Effector memory CD8-positive, alpha-beta T cell (primary cell): ENCODE measurements around the gene MRPL53.
A peak's percentile ranks its signal among the peaks of the same experiment; 100 is the strongest.
"Not testable (repeated sequence)": the region's sequence is repeated elsewhere in the genome, so short reads cannot be mapped to it uniquely, and the experiment has no call there.

ENCODE experiments used
- ATAC-seq: fragments of 150-1000 bp; cut with Tn5 transposase; replicated peaks from 2 replicates; pipeline ENCODE4 v1.10.0; 2021; ENCODE audit warnings: mild to moderate bottlenecking, moderate library complexity
- DNase-seq, 3 experiments: peaks; one replicate each; pipeline ENCODE4 v3.0.0; 2021
- H3K27ac Mint-ChIP-seq, 2 donors: one replicate each; pipeline ENCODE4 v1.8.0; 2022; ENCODE audit warnings: mild to moderate bottlenecking in 2 of 2, mixed read lengths in 2 of 2, moderate library complexity in 2 of 2
- H3K27me3 Mint-ChIP-seq, 2 donors: one replicate each; pipeline ENCODE4 v1.8.0; 2022; ENCODE audit warnings: mixed read lengths in 2 of 2
- H3K36me3 Mint-ChIP-seq: one replicate; pipeline ENCODE4 v1.8.0; 2022; ENCODE audit warnings: mild to moderate bottlenecking, moderate library complexity, mixed read lengths; ENCODE audit not compliant: insufficient read depth
- H3K4me1 Mint-ChIP-seq, 2 donors: one replicate each; pipeline ENCODE4 v1.8.0; 2022; ENCODE audit warnings: low read depth in 2 of 2, mixed read lengths in 2 of 2
- H3K4me3 Mint-ChIP-seq, 2 donors: one replicate each; pipeline ENCODE4 v1.8.0; 2022; ENCODE audit warnings: mild to moderate bottlenecking in 2 of 2, mixed read lengths in 2 of 2, moderate library complexity in 2 of 2
- H3K9me3 Mint-ChIP-seq, 2 donors: one replicate each; pipeline ENCODE4 v1.8.0; 2022; ENCODE audit warnings: mixed read lengths in 2 of 2

Gene MRPL53

DNA sequence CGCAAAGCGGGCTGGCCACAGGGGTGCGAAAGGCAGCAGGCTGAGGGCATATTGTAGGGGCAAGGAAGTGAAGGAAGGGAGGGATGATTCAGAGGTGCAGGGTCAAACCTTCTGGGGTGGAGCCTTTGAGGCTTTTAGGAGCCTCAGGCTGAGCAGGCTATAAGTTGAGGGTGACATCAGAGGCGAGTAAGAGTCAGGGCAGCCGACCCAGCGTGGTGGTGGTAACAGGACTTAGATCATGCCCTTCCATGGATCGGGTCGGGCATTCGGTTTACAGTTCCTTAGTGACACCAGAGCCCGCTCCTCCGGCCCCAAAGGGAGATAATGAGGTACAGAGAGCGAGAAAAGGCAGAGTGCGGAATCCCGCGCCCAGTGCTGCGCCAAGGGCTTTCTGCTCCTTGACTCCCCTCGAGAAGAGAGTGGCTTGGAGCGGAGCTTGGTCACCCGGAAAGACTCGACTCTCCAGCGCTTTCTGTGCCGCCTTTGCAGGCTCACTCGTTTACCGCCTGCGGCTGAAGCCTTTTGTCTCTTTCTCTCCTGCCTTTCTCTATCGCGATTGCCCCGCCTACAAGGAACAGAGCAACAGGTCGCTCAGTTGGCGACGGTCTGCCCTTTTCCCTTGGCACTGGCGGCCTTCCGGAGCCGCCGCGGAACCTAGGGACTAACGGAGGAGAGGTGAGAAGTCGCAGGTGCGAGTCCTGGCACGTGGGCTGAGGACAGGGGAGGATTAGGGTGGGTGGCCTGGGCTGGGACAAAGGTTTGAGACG lies 26.2 kb upstream of the MRPL53 start:
- Mint-ChIP-seq H3K4me1 (peaks cover 19 to 34% of the 10 kb centered on the region in 2 donors), H3K4me3 (peak overlapping the region; percentile 82 to 93), H3K9me3 (no peaks in the 10 kb centered on the region), H3K27ac (peak overlapping the region; percentile 8 to 81), H3K36me3 (peaks cover 8% of the 10 kb centered on the region), H3K27me3 (peaks cover 6 to 56% of the 10 kb centered on the region in 2 donors)
- ATAC-seq (peak; percentile 39), DNase-seq (no peak)

DNA sequence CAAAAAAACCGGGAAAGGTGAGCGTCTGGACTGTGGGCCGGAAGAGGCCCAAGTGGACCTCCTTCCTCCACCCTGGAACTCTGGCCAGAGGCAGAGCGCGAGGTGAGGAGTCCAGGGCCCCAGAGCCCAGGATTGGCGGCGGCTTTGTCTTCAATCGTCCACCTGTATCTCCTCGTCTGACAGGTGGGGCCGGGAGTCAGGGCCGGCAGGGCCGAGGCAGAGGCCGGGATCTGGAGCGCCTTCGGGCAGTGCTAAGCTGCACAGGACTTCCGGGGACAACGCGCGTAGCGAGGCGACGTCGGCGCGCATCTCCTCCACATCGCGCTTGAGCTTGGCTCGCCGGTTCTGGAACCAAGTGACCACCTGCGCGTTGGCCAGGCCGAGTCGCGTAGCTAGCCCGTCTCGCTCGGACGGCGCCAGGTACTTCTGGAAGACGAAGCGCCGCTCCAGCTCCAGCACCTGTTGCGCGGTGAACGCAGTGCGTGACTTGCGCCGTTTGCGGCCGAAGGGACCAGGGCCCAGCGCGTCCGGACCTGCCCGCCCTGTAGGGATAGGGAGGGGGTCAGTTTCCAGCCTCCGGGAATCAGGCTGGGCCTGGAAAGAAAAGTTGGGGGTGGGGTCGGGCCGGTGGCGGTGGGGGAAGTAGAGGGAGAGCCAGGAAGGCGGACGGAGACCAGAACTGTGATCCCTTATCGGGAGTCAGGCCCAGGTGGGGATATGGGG lies 25.5 kb upstream of the MRPL53 start:
- Mint-ChIP-seq H3K4me3 (peak overlapping the region; percentile 82 to 93), H3K27me3 (peaks cover 6 to 53% of the 10 kb centered on the region in 2 donors), H3K9me3 (no peaks in the 10 kb centered on the region), H3K27ac (peak overlapping the region in 1 of 2 donors; percentile 81), H3K4me1 (peaks cover 19 to 28% of the 10 kb centered on the region in 2 donors), H3K36me3 (peaks cover 10% of the 10 kb centered on the region)
- ATAC-seq: peak; percentile 55
- no peak for DNase-seq

DNA sequence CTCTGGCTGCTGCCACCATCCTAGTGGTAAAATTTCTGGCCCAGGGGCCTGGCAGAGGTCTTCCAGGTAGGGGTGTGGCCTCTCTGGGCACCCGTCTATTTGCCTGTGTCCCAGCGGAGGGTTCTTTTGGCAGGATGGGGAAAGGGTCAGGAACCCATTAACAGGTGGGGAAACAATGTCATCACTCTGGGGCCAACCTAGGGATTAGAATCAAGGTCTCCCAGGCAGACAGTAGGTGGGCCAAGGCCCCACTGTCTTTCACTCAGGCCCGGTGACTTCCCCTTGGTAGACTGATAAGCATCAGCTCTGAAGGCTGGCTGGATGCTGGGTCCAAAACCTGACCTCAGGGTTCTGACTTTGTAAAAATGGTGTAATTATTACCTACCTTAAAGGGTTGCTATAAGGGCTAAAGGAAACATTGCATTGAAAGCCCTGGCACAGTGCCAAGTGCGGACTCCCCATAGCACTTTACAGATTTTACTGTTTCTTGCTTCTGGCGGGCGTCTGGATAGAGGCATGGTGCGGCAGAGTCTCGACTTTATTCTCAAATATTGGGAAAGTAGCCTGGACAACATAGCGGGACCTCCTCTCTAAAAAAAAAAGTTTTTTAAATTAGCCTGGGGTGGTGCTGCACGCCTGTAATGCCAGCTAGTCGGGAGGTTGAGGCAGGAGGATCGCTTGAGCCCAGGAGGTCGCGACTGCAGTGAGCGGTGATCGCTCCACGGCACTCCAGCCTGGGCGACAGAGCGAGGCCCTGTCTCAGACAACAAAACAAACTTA lies 24.7 kb upstream of the MRPL53 start:
- Mint-ChIP-seq H3K4me1 (peaks cover 19 to 23% of the 10 kb centered on the region in 2 donors), H3K27ac (peak overlapping the region in 1 of 2 donors; percentile 81), H3K27me3 (peaks cover 6 to 47% of the 10 kb centered on the region in 2 donors), H3K4me3 (peak overlapping the region; percentile 82 to 93), H3K36me3 (peaks cover 12% of the 10 kb centered on the region), H3K9me3 (no peaks in the 10 kb centered on the region)
- ATAC-seq (no peak), DNase-seq (no peak)

DNA sequence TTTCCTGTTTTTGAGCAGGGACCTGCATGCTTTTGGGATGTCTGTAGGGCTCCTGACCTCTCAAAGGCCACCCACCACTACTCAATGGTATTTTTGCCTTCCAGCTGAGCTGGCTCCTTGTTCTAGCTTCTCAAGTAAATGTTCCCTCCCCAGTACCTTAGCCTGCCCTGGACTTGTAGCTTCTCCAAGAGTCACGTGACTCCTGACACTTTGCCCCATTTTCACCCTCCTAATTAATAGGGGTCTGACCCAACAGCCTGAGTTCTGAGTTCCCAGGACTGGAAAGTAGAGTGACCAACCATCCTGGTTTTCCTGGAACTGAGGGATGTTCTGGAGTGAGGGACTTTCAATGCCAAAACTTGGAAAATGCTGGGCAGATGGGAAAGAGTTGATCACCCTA lies 23.0 kb upstream of the MRPL53 start:
- peaks cover 6 to 30% of the 10 kb centered on the region in 2 donors for H3K27me3 Mint-ChIP-seq
- ATAC-seq (no peak), DNase-seq (no peak)
- H3K27ac Mint-ChIP-seq: no peak overlapping the region
- no peaks in the 10 kb centered on the region for H3K9me3 Mint-ChIP-seq
- peaks cover 24% of the 10 kb centered on the region for H3K36me3 Mint-ChIP-seq
- H3K4me3 Mint-ChIP-seq: no peak overlapping the region
- peaks cover 14% of the 10 kb centered on the region in 2 donors for H3K4me1 Mint-ChIP-seq

DNA sequence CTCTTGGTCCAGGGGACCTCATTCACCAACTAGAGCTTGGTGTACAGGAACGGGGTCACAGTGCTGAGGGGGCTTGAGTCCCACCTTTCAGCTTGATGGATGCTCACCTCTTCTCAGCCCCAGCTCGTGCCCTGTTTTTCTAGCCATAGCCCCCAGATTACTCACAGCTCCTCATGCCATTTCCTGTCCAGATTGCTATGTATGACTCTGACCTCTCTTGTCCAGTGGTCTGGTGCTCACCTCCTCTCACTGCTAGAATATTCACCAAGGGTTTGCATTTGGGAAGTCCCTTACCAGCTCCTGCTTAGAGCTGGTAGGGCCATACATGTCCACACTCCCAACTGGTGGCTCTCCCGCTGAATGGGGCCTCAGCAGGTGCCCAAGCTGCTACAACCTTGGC lies 21.1 kb upstream of the MRPL53 start:
- H3K27me3 Mint-ChIP-seq: peaks cover 5 to 11% of the 10 kb centered on the region in 2 donors
- H3K36me3 Mint-ChIP-seq: peaks cover 32% of the 10 kb centered on the region
- no peak overlapping the region for H3K4me3 Mint-ChIP-seq
- H3K9me3 Mint-ChIP-seq: no peaks in the 10 kb centered on the region
- peak overlapping the region in 1 of 2 donors; percentile 19 for H3K27ac Mint-ChIP-seq
- H3K4me1 Mint-ChIP-seq: peaks cover 7 to 8% of the 10 kb centered on the region in 2 donors
- DNase-seq (no peak), ATAC-seq (no peak)

DNA sequence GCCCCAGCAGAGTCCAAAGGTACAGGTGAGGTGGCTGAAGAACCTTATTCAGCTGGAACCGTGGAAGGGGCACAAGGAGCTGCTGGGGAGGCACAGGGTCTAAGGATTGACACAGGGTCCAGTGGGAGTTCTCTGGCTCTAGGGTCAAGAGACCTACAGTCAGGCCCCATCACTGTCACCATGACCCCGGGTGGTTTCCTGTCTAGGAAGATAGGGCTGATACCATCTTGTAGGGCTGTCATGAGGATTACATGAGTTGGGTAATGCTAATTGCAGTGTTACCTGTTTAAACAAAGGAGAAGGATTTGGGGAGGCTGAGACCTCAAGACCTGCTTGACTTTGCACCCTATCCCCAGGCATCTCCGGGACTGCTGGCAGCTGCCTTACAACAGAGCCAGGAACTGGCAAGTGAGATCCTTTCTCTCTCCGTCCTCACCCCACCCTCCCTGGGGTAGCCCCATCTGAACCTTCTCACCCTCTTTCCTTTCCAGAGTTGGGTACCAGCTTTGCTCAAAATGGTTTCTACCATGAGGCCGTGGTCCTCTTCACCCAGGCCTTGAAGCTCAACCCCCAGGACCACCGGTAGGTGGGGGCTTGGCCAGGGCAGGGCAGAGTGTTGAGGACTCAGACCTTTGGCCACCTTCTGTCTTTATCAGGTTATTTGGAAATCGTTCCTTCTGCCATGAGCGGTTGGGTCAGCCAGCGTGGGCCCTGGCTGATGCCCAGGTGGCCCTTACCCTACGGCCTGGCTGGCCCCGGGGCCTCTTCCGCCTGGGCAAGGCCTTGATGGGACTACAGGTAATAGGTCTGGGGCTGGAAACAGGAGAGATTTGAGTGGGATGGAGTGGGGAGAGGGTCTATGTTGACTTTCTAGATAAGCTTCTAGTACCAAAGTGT lies 19.4 kb upstream of the MRPL53 start:
- Mint-ChIP-seq H3K9me3 (no peaks in the 10 kb centered on the region), H3K4me1 (no peaks in the 10 kb centered on the region), H3K4me3 (no peak overlapping the region), H3K27ac (no peak overlapping the region), H3K27me3 (no peaks in the 10 kb centered on the region), H3K36me3 (peaks cover 34% of the 10 kb centered on the region)
- DNase-seq (no peak), ATAC-seq (no peak)

DNA sequence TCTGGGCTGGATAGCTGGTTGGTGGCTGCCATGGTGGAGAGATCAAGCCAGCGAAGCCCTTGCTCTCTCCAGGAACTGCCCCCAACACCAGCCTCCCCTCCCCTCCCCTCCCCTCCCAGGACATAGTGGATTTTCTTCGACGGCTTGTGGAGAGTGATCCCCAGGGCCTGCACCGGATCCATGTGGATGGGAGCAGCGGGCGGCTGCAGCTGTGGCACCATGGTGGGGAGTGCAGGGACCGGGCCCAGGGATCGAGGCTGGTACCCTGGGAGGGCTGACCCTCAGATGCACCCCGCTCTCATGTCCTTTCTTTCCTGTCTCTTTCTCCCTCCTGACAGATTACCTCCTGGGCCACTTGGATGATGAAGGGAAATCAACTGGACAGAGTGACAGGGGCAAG lies 17.4 kb upstream of the MRPL53 start:
- H3K9me3 Mint-ChIP-seq: no peaks in the 10 kb centered on the region
- H3K4me1 Mint-ChIP-seq: peaks cover 0 to 3% of the 10 kb centered on the region in 2 donors
- ATAC-seq: no peak
- H3K36me3 Mint-ChIP-seq: peaks cover 40% of the 10 kb centered on the region
- H3K27ac Mint-ChIP-seq: no peak overlapping the region
- DNase-seq: no peak
- no peaks in the 10 kb centered on the region for H3K27me3 Mint-ChIP-seq
- no peak overlapping the region for H3K4me3 Mint-ChIP-seq

DNA sequence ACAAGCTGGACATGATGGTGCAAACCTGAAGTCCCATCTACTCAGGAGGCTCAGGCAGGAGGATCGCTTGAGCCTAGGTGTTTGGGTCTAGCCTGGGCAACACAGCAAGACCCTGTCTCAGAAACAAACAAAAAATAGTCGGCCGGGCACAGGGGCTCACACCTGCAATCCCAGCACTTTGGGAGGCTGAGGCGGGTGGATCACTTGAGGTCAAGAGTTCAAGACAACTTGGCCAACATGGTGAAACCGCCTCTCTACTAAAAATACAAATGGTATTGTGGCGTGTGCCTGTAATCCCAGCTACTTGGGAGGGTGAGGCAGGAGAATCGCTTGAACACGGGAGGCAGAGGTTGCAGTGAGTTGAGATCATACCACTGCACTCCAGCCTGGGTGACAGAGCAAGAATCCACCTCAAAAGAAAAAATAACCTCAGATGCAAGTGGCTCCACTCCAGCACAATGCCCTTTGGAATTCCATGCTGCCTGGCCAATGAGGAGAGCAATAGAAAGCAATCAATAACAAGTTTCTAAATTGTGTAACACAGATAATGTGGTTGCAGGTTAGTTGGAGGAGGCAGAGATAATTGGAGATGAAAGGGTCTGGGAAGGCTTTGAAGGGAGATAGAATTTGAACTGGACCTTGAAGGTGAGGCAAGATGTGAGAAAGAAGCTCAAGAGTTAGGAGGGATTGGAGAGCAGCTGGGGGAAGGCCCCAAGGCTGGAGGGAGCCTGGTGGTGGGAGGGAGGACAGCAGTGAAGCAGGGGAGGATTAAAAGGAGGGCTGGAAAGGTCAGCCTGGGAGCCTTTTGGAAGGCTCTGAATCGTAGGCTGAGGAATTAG lies 16.4 kb upstream of the MRPL53 start:
- H3K27ac Mint-ChIP-seq: peak overlapping the region in 1 of 2 donors; percentile 16
- H3K4me1 Mint-ChIP-seq: peaks cover 0 to 3% of the 10 kb centered on the region in 2 donors
- H3K36me3 Mint-ChIP-seq: peaks cover 42% of the 10 kb centered on the region
- H3K4me3 Mint-ChIP-seq: no peak overlapping the region
- no peaks in the 10 kb centered on the region for H3K9me3 Mint-ChIP-seq
- no peak for DNase-seq
- ATAC-seq: no peak
- no peaks in the 10 kb centered on the region for H3K27me3 Mint-ChIP-seq

DNA sequence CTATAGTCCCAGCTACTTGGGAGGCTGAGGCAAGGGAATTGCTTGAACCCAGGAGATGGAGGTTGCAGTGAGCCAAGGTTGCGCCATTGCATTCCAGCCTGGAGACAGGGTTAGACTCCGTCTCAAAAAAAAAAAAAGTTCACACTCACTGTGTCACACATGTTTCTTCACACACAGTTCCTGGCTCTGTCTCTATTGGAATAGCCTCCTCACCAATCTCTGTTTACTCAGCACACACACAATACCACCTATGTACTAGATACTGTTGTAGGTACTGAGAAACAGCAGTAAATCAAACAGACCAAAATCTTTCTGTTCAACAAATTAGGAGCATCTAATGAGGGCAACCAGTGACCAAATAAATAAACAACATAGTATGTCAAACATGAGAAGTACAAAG lies 13.7 kb upstream of the MRPL53 start:
- no peak for ATAC-seq
- peaks cover 41% of the 10 kb centered on the region for H3K36me3 Mint-ChIP-seq

DNA sequence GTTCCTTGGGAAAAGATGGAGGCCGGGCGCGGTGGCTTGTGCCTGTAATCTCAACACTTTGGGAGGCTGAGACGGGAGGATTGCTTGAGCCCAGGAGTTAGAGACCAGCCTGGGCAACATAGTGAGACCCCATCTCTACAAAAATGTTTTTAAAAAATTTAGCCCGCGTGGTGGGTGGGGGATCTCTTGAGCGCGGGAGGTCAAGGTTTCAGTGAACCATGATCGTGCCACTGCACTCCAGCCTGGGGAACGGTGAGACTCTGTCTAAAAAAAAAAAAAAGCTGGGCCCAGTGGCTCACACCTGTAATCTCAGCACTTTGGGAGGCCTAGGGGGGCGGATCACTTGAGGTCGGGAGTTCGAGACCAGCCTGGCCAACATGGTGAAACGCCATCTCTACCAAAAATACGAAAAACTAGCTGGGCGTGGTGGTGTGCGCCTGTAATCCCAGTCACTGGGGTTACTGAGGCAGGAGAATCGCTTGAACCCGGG lies 11.2 kb upstream of the MRPL53 start:
- not testable (repeated sequence) for DNase-seq
- H3K4me1 Mint-ChIP-seq: peaks cover 9 to 27% of the 10 kb centered on the region in 2 donors

More for the DNA sequence above, 13.7 kb upstream of the MRPL53 start:
- no peak overlapping the region for H3K4me3 Mint-ChIP-seq
- H3K27ac Mint-ChIP-seq: no peak overlapping the region
- H3K9me3 Mint-ChIP-seq: no peaks in the 10 kb centered on the region
- no peak for DNase-seq
- H3K4me1 Mint-ChIP-seq: peaks cover 5 to 14% of the 10 kb centered on the region in 2 donors
- no peaks in the 10 kb centered on the region for H3K27me3 Mint-ChIP-seq

DNA sequence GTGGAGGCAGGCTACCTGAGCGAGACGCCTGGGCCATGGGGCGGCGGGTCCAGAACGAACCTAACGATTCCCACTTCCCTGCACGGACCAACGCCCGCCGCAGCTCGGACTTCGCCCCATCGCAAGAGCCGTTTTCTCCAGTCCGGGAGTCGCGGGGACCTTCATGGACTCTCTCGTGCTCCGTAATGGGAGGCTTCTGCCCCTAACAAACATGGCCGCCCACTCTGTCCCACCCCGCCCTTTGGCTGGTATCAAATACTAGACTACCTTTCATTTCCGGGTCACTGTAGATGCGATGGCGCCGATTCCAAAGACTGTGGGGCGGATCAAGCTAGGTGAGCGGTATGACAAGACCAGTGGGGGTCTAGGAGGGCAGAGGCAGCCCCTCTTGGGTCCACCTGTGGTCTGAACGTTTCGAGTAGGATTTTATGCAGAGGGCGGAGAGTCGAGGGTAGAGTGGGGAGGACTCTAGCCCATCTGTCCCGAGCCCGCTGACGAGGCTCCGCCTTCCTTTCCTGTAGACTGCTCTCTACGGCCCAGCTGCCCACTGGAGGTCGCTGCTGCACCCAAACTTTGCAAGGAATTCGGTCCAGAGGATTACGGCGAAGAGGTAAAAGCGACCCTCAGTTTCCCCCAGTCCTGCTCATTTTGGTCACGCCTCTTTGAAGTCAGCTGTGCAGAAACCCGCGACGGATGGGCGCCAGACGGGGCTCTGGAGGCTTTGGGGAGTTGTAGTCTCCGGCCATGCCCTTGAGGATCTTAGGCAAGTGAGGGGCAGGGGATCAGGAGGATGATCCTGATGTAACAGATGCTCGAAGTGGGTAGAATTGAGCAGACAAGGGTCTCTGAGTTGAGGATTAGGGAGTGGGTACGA lies 10.6 kb upstream of the MRPL53 start, which contains the start of the genes CCDC142 and TTC31:
Gene CCDC142 (minus strand): TSS at position 198 of the 874 bp plus-strand sequence. CDS start 161 bp downstream, at position 37.
Gene TTC31 (plus strand): TSS at position 281 of the 874 bp plus-strand sequence. CDS start 15 bp downstream, at position 296.
- DNase-seq (peak; percentile 89 to 93 (median 93)), ATAC-seq (peak; percentile 93)
- H3K4me3 Mint-ChIP-seq: peak within 1 kb of the TSS; percentile 91 to 97
- H3K36me3 Mint-ChIP-seq: peaks cover 38% of the 10 kb centered on the region
- H3K27ac Mint-ChIP-seq: peak within 1 kb of the TSS; percentile 96 to 97
- no peaks in the 10 kb centered on the region for H3K27me3 Mint-ChIP-seq
- no peaks in the 10 kb centered on the region for H3K9me3 Mint-ChIP-seq
- peaks cover 9 to 27% of the 10 kb centered on the region in 2 donors for H3K4me1 Mint-ChIP-seq

More for the DNA sequence above, 11.2 kb upstream of the MRPL53 start:
- not testable (repeated sequence) for ATAC-seq, H3K27me3 Mint-ChIP-seq, H3K9me3 Mint-ChIP-seq
- Mint-ChIP-seq H3K36me3 (peaks cover 42% of the 10 kb centered on the region), H3K27ac (peak overlapping the region; percentile 96 to 97), H3K4me3 (peak overlapping the region; percentile 91 to 97)
